ENCODE results near the gene ATP13A2.

ATP13A2 gene

DNA sequence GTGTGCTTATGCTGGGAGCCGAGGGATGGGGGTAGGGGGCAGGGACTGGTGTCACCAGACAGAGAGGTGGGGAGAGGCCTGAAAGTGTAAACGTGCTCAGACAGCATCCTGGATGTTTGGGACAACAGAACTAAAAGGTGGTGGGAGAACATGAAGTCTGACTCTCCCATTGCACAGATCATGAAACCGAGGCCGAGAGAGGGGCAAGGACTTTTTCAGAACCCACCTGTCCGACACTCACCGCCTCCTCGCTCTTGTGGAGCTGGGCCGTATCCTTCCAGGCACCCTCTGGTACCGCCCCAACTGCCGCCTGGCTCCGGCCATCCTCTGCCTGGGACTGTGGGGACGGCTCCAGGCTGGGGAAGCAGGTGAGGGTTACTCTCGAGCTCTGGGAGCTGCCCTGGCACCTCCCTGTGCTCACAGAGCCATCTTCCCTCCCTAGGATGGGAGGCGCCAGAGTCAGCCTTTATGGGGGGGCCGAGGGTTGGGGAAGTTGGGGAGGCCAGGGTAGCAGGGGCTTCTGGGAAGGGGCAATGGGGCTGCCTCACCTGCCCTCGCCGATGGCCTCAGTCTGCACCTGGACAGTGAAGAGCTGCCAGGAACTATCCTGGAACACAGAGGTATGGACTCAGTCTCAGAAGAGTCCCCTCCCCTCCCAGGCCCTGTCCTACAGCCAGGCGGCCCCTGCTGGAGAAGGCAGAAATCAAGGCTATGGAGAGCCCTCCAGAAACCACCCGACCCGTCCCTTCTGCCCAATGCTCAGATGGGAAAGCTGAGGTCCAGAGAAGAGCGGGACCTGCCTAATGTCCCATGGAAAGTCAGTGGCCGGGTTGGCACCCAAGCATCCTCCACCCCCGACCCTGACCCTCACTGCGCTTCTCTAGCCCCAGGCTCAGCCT lies 7.0 kb downstream of the ATP13A2 start:
- no peak for DNase-seq (ENCODE audit: low read depth)

DNA sequence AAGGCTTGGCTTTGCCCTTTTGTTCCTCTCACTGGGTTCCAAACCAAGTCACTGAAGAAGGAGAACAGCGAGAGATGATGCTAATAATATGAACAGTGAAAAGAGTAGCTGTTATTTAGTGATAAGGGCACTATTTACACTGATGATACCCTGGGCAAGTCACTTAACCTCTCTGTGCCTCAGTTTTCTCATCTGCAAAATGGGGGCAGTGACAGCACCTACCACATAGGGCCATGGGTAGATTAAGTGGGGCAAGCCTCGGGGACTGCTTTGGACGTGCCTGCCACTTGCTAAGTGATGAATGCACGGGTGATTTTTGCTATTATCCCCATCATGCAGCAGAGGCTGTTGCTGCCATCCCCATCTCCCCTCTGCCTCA lies 9.2 kb downstream of the ATP13A2 start:
- no peak for DNase-seq (ENCODE audit: low read depth)

DNA sequence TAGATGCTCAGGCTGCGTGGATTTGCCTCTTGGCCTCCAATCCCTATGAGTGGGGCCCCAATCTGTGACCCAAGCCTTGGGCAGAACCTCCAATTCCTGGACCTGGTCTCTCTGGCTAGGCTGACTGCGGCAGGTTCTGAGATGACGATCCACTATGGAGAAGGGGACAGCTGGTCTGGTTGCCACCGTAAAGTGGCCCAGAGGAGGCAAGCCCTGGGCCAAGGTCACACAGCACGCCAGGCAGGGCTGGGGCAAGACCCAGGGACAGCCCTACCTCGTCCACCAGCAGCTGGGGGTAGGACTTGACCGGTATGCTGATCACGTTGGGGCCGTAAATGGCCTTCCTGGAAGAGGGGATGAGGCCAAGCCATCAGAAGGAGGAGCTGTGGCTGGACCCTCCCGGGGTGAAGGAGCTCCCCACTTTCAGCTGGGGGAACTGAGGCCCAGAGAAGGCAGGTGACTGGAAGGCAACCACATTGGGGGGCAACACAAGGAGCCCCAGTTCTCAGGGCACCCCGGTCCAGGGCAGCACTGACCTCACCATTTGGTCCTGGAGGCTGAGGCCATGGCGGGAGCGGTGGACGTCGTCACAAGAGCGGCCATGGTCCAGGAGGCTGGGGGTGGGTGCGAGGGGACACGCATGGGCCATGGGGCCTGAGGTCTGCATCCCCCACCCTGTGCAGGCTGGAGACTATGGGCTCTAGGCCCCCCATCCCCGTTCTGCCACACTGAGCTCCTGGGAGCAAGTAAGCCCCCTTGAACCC lies 9.8 kb downstream of the ATP13A2 start:
- DNase-seq (ENCODE audit: low read depth), result no peak

DNA sequence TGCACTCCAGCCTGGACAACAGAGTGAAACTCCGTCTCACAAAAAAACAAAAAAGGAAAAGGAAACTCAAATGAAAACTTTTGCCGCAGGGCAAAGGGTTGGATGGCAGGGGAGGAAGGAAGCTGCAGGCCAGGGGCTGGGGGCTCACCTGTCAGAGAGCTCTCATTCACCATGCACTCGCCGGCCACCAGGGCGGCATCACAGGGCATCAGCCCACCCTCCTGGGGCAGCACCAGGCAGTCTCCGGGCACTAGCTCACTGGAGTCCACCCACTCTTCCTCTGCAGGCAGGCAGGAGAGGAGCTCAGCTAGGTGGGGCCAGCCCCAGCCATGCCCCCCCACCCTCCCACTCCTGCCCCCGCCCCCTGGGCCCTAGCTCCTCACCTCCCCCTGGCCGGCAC lies 11.9 kb downstream of the ATP13A2 start:
- DNase-seq (ENCODE audit: low read depth), result no peak

DNA sequence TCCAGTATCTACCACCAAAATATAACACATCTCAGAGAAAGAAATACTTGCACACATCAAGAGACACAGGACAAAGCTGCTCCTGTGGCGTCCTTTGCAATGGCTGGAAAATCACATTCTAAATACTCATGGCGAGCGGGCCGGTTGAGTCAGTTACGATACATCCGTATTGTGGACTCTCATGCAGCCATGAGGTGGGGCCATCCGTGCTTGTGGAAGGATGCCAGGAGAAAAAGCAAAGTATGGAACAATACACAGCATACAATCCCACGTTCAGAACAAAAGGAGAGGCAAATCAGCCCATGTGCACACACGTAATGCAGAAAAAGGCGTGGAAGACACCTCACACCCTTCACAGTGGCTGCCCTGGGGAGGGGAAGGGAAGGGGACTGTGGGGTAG lies 13.1 kb downstream of the ATP13A2 start:
- no peak for DNase-seq (ENCODE audit: low read depth)

DNA sequence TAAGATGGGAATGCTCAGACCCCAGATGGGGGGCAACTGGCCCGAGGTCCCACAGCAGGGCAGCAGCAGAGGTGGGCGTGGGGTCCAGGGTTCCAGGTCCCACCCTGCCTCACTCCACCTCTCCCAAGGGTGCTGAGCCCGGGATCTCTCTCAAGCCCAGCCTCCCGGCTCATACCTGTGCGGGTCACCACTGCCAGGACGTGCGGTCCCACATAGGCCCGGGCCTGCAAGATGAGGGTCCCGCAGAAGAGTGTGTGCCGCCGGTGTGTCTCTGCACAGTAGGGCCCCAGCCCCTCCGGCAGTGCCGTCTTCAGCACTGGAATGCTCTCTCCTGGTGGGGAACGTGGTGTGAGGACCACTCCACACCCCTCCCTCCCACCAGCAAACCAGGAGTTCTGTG lies 14.9 kb downstream of the ATP13A2 start:
- DNase-seq (ENCODE audit: low read depth), result no peak

DNA sequence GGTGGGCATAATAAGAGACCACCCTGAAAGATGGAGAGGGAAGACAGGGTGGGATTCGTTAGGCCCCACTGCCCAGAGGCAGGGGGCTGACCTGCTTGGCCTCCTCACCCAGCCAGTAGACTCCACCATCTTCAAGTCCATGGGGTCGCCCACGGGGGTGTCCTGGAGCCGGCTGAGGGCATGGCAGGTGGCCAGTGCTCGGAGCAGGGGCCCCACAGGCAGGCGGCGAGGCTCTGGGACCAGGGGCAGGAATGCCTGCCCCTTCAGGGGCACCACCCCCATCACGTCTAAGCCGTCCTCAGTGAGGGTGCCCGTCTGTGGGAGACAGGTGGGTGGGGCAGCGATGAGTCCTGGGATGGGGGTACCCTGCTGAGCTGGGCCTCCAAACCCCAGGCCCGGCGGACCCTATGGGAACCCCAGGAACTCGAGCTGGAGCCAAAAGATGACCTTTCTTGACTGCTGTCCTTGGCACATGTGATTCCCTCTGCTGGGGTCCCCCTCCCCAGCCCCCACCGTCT lies 18.1 kb downstream of the ATP13A2 start:
- DNase-seq (ENCODE audit: low read depth), result no peak

DNA sequence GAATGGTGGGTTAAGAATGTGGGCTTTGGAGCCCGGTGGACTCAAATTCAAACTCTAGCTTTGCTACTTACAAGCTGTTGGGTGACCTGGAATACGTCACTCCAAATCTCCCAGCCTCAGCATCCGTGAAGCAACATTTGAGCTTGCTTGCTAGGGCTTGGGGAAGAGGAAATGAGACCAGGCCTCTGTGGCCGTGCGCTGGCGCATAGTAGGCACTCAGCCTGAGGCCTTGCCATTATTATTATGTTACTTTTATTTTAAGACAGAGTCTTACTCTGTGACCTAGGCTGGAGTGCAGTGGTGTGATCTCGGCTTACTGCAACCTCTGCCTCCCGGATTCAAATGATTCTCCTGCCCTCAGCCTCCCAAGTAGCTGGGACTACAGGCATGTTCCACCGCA lies 19.1 kb downstream of the ATP13A2 start:
- DNase-seq (ENCODE audit: low read depth), result no peak

DNA sequence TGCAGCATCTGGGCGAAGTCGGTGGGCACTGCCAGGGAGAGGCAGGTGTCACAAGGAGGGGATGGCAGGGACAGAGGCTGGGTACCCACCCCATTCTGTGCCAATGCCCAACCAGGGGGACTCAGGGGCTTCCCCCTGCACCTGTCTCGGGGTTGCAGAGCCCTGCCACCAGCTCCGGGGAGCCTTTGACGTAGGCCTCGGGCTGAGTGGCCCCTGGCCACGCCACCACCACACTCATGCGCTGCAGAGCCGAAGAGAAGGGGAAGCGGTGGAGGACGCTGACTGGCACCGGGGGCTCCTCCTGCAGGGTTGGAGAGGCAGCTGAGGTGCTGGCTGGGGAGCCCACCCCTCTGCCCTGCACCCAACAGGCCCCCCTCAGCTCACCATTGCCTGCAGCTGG lies 19.6 kb downstream of the ATP13A2 start:
- no peak for DNase-seq (ENCODE audit: low read depth)

DNA sequence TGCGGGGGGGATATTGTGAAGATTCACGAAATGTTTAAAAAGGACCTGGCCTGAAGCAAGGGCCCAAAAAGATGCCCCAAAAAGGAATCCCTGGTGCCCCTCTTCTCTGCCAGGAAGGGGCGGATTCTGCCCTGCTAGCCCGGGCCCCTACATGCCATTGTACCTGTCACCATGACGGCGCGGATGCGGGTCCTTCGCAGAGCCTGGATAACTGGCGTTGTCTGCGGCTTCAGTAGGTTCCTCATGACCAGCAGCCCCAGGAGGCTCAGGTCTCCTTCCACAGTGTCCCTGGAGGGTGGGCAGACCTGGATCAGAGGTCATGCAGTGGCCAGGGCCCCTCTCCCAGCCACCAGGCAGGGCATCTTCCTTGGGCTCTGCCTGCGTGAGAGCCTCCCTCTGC lies 20.2 kb downstream of the ATP13A2 start:
- DNase-seq (ENCODE audit: low read depth), result no peak

DNA sequence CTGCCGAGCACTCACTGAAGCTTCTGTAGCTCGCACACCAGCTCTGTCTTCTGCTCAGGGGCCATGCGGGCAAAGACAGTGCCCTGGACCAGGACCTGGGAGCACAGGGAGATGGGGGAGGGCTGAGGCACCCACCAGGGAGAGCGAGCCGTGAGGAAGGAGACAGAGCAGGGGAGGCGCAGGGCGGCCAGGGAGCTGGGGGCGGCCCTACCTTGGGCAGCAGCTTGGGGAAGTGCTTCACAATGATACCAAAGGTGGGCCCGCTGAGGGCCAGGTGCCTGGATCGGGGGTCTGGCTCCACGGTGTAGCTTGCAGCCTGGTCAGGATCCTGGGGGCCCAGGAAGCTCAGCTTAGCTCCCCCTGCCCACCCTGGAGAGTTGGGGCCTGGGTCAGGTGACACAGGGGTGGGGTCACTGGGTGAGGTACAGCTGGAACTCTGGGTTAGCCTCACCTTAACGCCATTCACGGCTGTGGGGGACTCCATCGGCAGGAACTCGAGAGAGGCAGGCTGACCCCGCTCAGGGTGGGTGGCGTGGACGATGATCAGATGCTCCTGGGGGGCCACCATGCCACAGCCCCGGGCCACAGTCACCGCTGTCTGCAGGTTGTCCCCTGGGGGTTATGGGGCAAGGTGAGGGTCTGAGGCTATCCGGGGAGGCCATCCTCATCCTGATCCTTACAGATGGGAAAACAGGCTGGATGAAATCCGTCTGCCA lies 21.9 kb downstream of the ATP13A2 start:
- no peak for DNase-seq (ENCODE audit: low read depth)

DNA sequence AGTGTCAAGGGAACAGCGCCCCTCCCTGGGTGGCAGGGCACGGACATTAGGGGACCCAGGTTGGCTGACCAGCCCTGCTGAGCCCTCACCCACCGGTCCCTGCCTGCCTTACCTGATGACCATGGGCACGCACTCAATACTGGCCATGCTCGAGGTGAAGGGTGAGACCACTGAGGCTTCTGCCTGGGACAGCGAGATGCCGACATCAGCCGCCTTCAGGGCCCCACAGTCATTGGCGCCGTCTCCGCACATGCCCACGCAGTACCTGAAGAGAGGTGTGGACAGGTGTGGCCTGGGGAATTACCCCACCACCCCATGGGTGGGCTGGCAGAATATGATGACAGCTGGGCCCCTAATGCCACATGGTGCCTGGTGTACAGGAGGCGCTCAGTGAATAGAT lies 23.5 kb downstream of the ATP13A2 start:
- no peak for DNase-seq (ENCODE audit: low read depth)

DNA sequence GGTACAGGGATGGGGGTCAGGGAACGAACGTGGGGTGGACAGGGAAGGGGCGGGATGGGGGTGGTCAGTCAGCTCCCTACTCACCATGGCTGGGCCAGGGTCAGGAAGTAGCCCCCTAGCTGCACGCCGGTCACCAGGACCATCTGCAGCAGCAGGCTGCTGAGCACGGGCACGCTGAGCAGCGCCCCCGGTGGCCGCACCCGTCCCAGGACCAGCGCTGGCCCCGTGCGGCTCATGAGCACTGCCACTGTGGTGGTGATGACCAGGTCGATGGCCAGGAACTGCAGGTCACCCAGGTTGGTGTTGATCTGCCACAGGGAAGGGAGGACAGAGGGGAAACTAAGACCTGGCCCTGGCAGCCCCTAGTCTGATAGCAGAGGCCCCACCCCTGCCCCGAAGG lies 24.8 kb downstream of the ATP13A2 start:
- DNase-seq (ENCODE audit: low read depth), result no peak

DNA sequence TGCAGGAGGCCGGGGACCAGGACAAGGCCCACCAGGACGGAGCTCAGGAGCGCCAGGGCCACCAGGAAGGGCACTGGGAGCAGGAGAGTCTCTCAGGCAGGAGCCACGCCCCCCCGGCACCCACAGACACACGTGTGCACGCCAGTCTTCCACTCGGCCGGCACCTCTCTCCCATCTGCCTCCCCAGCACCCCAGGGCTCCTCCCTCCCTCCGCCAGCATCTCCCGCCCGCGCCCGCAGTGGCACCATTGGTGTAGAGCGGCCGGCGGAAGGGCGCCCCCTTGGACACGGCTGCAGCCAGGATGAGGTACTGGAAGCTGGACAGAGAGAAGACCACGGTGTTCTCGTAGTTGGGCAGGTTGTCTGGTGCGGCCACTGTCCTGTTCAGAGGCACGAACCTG lies 25.2 kb downstream of the ATP13A2 start:
- no peak for DNase-seq (ENCODE audit: low read depth)

DNA sequence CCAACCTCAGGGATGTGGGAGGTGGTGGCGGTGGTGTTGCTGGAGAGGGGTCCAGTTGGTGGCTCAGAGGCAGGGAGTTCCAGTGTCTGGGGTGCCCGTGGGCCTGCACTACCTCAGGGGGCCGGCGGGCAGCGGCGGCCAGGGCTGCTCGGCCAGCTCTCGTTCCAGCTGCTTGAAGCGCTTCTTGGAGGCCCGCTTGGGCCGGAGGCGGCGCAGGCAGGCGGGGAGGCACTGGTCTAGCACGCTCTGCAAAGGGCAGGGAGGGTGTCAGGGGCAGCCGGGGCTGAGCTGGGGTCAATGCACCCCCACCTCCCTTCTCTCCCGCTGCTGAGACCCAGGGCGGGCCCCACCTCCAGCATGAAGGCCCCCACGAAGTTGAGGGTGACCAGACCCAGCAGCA lies 25.6 kb downstream of the ATP13A2 start:
- DNase-seq (ENCODE audit: low read depth), result no peak

DNA sequence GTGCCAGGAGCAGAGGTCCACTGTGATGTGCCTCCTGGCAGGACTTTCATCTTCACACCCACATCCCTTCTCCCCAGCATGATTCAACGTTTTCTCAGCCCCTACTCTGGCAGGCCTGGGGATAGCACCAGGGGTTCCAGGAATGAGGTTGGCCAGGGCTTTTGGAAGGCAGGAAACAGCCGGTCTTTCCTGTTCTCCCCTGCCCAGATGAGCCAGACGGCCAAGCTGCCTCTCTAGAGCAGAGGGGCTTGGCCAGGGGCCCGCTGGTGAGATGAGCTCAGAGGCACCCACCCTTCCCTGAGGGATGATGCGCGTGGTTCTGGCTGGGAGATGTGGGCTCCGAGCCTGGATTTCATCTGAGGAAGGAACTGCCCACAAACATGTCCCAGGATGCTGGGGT lies 27.0 kb downstream of the ATP13A2 start:
- no peak for DNase-seq (ENCODE audit: low read depth)

DNA sequence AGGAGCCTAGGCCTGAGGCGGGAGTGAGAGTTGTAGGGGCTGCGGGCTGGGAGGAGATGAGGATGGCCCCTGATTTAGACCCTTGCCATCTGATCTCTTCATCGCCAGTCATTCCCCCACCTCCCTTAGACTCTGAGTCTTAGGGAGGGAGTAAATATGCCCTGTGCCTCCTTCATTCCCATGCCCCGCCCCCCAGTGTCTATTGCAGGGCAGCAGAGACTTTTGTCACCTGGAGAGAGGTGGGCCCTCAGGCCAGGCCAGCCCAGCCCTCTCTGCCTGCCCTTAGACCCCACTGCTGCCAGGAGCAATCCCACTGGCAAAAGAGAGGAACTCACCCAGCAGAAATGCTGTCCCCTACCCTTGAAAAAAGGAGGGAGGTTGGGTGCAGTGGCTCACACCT lies 28.1 kb downstream of the ATP13A2 start:
- DNase-seq (ENCODE audit: low read depth), result no peak

DNA sequence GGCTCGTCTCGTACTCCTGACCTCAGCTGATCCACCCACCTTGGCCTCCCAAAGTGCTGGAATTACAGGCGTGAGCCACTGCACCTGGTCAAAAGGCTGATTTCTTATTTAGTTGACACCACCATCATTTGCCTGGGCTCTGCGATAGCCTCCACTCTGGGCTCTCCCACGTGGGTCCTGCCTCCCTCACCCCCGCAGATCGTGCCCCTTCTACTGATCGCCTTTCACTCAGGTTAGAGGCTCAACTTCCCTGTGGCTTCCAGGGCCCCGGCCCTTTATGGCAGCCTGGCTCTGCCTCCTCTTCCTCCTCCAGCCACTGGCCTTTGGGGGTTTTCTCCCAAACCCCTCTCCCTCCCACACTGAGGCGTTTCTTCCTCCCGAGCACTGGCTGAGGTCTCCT lies 28.8 kb downstream of the ATP13A2 start:
- no peak for DNase-seq (ENCODE audit: low read depth)

DNA sequence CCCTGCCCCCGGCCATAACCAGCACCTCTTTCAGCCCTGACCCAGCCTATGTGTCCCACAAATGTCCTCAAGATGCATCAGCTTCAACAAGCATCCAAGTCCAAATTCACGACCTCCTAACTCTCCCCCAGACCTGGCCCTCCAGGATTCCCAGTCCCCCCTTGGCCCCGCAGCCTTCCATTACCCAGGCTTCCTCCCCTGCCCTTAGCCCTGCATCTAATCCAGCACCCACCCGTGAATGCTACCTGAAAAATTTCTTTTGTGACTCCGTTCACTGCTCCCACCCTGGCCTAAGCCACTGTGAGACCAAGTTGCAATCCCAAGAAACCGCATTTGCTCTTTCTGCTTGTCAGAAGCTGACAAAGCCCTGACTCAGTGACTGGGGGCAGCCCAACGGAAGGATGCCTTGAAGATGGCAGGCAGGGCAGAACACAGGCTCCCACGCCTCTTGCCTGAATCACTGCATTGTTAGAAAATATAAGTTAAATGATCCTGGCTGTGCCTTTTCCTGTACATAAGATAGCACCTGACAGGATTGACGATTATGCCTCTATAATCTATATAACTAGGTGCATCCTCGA lies 30.4 kb downstream of the ATP13A2 start:
- DNase-seq (ENCODE audit: low read depth), result no peak

DNA sequence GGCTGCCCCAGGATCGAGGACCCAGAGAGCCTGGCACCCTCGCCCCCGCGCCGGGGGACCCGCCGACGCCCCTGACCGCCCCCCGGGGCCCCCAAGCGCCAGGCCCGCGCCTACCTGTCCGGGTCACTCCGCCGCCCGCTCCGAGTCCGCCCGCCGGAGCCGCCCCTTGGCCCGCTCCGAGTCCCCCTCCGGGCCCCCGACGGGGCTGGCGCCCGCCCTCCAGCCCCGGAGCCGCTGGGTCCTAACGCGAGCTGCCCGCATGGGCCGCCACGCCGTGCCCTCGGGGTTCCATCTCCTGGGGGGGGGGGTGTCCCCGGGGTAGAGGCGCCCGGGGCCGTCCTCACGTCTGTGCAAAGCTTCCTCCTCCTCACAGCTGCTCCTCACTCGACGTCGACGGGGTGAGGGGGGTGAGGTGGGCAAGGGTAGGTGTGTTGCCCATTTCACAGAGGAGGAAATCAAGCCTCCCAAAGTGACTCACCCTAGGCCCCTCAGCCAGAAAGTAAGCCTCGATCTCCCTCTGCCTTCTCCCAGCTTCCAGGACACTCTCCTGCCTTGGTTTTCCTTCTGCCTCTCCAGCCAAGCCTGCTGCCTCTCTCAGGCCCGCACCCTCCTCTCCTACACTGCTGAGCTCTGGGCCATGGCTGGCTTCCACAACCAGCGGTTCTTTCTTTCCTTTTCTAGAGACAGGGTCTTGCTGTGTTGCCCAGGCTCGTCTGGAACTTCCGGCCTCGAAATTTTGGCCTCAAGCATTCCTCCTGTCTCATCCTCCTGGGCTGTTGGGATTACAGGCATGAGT lies 31.1 kb downstream of the ATP13A2 start, which contains the start of gene MFAP2:
TSS of gene MFAP2 (minus strand) at position 148 of the 796 bp plus-strand sequence. CDS start 2,347 bp downstream, outside the sequence.
- no peak for DNase-seq (ENCODE audit: low read depth)

Data from activated T-cell treated with anti-CD3 and anti-CD28 coated beads for 48 hours (primary cell).